Activated CD8-positive, alpha-beta memory T cell treated with anti-CD3 and anti-CD28 coated beads, Interleukin-2, amount 50 U/mL, for 24 hours (primary cell): ENCODE measurements around the gene FER.
"Not testable (repeated sequence)": the region's sequence is repeated elsewhere in the genome, so short reads cannot be mapped to it uniquely, and the experiment has no call there.

ENCODE experiments used
- DNase-seq: peaks from one replicate; pipeline ENCODE4 v3.0.0-alpha.2; 2020; ENCODE audit errors: extremely low read depth

The FER gene

DNA sequence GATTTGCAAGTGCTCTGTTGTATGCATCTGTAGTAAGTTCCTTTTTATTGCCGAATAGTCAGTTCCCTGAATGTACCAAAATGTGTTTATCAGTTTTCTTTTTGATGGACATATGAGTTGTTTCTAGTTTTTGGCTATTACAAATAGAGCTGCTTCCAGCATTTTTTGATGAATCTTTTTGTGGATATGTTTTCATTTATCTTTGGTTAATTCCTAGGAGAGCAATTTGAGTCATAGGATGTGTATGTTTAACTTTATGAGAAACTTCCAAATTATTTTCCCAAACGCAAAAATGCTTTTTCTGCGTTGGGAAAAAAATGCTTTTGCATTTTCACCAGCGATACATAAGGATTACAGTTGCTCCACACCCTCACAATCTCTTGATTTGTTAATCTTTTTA is 287.7 kb downstream of the FER start:
- no peak for DNase-seq

DNA sequence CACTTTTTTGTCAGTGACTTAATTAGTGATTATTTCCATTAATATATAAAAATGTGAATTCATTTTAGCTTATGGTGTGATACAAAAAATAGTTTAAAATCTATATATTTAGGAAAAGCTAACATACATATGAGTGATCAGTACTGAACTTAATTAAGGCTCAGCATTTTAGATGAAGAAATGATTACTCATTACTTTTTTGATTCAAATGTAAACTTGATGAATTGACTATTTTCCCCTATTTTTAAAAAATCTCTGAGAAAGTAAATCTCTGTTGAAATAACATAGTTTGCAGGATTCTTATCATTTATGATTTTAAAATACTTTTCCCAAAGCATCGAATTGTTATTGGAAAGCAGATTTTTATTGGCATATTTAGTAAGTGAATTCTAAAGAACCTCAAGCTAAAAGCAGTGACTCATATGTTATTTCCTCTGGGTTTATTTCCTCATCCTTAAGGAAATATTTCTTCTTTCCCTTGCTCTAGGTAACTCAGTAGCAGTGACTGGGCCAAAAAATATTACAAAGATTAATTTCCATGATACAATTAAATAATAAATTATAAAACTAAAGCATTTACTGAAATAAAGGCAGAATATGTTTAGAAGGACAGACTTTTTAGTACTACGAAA is 290.6 kb downstream of the FER start:
- no peak for DNase-seq

DNA sequence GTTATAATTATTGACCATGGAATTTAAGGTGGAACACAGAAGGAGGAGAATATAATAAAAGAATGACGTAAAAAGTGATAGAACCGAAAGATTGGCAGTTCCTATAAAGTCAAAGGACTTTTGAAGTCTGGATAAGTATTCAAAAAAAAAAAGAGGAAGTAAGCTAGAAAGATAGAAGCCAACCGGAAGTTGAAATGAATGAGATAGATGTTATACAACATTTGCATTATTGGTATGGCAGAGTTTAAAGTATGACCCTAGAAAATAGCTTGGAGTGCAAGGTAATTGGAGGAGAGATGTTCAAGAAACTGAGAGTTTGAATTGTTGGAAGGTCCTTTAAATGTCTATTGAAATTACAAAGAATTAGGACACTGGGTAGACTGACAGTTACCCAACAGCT is 293.6 kb downstream of the FER start:
- no peak for DNase-seq

DNA sequence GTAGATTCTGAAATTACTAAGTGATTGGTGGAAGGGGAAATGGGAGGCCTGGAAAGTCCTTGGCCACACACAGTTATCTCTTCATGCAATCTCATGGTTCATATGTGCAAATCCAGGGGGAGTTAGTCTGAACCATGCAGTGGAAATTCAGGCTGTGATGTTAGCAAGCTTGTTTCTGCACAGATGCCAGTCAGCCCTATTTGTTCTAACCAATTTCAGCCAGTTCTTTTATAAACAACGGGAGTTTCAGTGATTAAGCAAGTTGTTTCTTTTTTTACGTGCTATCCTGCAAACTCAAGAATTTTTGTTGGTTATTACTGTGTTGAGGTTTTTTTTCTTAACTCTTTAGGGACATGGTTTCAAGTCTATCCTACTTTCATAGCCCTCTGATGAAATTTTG is 298.0 kb downstream of the FER start:
- no peak for DNase-seq

DNA sequence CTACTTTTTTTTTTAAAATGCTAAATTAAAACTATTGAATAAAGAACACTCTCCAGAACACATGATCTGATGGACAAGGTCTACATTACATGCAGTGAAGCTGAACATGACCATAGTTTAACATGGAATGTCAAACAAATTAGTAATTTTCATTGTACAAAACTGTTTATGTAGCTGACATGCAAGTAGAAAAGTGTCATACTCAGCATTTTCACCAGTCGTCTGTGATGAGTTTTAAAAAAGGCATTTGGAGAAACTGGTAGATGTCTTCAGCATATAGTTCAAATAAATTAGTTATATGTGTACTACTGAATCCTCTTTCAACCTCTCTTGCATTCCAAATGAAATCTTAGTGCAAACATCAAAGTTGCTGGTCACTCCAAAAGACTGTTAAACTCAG is 301.9 kb downstream of the FER start:
- no peak for DNase-seq

DNA sequence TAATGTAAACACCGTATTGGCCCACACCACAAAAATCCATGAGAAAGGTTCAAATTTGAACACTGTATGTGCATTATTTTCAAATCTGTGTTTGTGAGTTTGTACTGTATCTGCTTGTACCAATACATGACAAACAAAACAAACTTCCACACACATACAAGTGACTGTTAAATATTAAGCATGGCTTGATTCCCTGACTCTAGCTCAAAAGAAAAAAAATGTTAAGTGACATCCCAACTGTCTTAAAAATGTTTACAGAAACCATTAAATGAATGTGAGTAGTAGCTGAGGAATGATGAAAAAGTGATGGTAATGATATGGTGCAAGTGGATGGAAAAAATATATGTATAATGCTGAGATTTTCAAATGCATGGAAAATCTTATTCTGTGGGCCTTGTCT is 302.6 kb downstream of the FER start:
- DNase-seq: not testable (repeated sequence)

DNA sequence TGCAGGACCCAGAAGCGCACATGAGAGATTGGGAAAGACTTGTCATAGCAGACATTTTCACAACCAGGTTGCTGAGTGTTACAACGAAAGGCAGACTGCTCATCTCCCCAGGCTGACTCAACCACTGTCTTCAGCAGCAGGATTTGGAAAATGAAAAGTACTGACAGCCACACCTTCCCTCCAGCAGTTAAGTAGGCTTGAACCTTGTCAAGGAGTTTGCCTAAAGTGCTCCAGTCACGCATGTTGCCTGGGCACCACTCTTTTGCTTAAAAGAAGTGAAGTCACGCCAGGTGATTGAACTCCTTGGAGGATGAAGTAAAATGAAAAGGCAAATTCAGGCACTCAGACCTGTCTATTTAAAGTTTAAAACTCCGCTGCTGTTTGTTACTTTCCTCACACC is 304.5 kb downstream of the FER start:
- not testable (repeated sequence) for DNase-seq

DNA sequence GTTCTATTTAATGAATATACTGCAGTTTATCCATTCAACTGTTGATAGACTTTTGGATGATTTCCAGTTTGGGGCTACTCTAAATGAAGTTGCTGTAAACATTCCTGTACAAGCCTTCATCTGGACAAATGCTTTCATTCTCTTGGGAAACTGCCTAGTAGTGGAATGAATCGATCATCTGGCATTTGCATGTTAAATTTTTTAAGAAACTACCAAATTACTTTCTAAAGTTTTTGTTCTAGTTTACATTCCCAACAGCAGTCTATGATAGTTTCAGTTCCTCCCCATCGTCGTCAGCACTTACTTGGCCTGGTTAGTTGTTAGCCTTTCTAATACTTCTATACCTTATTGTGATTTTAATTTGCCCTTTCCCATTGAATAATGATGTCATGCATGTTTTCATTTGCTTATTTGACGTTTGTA is 306.3 kb downstream of the FER start:
- DNase-seq: no peak

DNA sequence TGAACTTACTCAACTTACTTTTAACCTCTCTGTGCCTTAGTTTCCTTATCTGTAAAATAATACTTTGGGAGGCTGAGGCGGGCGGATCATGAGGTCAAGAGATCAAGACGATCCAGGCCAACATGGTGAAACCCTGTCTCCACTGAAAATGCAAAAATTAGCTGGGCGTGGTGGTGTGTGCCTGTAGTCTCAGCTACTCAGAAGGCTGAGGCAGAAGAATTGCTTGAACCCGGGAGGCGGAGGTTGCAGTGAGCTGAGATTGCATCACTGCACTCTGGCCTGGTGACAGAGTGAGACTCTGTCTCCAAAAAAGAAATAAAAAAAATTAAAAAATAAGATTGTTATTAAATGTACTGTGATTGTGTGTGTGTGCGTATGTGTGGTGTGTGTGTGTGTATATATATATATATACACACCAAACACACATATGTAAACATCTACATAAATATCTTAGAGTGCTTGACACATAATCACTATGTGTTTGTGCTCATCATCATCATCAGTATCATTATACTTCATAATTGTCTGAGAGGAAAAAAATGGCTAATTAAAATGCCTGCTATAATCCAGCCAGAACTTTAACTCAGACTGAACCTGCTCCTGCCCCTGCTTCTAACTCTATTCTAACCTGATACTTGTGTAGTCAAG is 312.8 kb downstream of the FER start:
- DNase-seq: no peak

DNA sequence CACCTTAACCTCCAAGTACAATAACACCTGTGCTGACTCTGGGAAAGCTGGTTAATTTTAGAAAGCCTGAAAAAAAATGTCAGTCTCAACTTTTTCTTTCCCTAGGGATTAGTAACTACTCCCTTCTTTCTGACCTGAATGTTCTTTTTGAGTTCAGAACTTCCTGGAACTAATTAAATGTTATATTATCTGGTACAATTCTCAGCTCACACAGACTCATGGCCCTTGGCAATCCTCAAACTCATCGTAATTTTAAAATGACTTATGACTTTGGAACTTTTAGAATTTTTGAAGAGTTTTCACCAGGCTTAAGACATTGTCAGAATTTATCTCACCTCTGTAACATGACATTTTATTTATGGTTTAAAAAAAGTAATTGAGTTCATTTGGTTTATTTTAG is 315.0 kb downstream of the FER start:
- no peak for DNase-seq

DNA sequence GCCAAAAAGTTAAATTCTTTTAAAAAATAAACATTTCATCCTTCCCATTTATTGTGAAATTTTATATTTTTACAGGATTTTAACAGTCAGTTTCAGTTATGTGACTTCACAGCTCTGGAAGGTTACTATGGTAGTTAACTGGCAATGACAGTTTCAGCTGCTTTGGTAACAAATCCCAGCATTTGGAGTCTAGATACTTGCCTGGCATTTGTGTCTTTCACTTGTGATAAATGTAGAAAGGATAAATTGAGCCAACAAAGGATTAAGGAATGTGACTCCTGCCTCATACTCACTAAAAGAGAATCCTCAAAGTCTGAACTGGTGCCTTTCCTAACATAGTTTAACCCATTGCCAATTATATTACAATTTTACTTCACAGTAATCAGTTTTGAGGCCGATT is 315.5 kb downstream of the FER start:
- no peak for DNase-seq

DNA sequence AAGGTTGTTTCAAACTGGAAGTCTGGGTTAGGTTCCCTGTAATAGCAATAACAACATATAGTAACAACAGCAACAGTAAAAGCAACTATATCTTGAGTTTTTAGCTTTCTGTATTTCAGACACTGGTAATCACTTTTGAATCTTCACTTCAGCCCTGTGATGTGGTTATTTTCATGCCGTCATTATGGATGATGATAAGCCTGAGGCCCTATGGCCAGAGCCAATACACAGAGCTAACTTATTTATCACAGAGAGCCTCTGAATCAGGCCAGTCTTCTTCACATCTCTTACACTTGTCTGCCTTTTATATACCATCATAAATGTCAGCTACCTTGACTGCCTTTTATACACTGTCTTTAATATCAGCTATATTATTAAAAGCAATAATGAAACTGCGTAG is 329.0 kb downstream of the FER start:
- DNase-seq: no peak

DNA sequence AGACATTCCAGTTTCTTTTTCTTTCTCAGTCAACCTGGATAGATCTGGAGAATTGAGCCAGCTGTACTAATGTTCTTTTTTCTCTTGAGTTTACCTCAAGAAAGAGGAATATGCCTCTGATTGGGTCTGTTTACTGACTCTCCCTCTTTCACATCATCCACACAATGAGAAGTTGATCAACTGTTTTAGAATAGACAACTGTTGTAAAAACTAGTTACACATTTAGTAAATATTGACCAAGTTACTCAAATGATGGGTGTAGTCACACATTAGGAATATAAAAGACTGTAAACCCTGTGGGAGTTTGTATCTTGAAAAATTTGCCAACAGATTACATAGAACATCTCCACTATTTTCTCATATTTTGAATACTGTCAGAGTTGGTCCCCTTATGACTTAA is 330.8 kb downstream of the FER start:
- no peak for DNase-seq

DNA sequence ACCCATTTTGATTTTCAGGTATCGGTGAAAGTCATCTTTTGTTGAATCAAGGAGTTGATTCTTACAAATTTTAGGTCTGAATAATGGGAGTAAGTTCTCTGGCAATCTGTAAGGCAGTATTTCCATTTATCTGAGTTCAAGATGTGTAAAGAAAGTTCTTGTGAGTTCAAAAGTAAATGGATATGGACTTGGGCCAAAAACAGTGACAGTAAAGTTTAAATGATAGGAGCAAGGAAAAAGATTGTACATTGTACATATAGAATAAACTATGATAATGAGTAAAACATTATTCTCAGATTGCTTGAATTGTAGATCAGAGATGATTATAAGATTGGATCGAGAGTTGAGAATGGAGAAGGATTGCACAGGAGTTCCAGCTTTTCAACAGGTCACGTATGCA is 332.8 kb downstream of the FER start:
- DNase-seq: no peak

DNA sequence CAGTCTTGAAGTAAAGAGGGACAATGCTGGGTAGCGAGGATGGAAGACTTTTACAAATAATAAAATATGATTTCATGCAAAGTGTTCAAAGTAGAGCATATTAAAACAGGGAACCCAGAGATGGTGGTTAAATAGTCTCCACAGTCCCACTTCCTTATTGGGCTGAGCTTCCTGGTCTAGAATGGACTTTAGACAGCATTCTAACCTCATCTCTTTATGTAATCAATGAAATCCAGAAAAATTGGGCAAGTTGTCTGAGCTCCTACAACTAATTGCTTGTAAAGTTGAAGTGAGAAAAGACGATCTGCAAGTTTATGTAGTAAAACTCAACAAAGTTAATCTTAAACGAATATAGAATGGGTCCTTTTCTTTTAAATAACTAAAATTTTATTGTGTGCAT is 333.2 kb downstream of the FER start:
- DNase-seq: no peak

DNA sequence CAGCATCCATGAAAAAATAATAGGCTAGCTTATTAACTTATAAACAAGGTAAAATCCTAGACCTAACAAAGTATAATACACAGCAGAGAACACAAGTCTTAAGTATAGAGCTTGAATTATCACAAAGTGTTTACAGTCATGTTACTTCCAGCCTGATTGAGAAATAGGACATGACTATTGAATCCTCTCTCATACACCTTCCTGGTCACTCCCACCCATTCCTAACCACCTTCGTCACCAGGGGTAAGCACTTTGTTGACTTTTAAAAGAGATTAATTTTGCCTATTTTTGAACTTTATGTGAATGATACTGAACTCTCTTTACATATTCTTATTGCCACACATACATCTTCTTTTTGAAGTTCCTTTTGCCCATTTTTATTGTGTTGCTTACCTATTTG is 336.2 kb downstream of the FER start:
- no peak for DNase-seq

DNA sequence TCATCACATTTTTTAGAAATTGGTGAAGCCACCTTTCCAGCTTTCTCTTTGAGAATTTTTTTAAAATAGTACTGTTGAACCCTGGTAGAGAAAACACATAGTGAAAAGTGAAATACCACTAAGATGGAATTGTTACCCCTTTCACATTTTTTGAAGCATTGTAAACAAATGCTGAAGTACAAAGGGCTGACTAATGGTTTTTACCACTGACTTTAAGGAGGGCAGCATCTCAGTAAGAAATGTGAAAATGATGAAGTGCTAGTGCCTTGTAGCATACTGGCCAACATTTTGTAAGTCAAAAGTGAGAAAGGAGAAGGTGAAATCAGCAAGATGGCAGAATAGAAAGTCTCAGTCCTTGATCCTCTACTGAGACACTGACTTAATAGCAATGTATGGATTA is 341.5 kb downstream of the FER start:
- DNase-seq: no peak

DNA sequence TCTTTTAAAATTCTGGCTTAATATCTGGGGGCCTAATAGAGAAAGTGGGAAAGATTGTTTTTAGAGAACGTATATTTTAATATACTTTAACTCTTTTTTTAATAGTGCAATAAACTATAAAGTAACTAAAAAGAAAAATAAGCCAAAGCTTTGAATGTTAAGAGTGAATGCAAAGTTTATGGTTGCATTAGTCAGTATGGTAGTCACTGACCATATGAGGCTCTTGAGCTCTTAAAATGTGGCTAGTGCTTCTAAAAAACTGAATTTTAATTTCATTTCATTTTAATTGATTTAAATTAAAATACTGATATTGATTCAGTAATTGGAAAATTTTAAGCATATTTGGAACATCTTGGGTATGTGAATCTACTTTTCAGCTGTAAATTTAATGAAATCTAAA is 351.4 kb downstream of the FER start:
- DNase-seq: no peak

DNA sequence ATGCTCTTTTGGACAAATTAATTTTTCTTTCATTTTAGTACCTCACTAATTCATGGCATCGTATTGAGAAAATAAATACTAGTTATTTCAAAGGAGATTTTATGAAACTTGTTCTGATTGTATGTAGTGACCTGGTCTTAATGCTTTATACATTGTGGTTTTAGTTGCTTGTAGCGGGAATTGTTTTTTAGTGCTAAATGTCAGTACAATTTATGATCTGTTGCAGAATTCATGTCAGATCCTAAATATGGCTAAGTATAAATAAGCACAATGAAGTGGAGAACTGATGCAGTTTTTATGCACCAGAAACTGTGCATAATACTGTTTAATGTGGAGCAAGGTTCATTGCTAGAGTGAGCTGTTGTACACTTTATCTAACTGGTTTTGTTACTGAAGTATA is 353.3 kb downstream of the FER start:
- DNase-seq: no peak

DNA sequence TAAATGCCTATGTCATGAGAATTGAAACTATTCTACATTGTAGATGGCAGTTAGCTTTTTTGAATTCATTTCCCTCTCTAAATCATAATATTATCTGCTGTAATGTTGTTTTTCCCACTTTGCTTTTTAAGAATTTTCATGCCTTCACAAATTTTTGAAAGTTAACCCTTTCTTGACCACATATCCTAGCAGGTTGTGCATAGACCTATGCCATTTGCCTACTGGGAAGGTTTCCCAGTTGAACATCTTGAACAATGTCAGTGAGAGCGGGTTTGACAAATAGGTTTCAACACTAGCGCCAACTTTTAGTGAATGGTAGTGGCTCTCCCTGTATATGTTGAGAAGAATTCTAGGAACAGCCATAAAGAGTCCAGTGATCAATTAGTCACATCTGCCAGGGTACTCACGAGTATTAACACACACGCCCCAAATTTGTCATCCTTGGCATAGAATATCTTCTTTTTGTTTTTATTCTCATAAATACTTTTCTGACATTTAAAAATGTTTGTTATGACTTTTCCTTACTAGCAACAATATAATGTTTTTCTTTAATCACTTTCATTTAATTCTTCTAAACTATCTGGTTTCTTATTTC is 354.5 kb downstream of the FER start:
- no peak for DNase-seq

DNA sequence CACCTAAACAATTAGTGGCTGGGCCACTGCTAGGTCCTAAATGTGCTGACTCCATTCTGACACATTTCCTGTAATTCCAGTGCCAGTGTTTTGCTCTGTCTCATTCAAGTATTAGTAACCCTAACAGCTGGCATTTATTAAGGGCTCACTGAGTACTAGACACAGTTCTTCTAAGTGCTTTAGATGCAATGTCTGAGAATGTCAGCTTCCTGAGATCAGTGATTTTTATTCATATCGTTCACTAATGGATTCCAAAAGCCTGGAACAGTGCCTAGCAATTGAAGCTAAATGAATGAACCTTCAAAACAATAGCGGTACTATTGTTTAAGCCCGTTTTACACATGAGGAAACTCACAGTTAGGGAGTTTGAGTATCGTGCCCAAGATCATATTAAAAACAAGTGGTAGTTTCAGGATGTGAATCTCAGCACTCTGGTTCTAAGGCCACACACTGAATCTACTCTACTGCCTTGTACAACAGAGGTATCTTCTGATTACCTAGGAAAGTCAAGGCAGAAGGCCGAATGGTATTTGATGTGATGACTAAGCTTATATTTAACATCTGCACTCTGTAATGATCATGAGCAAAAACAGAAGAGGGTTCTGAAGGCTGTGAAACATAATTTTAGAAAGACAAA is 358.1 kb downstream of the FER start:
- no peak for DNase-seq

DNA sequence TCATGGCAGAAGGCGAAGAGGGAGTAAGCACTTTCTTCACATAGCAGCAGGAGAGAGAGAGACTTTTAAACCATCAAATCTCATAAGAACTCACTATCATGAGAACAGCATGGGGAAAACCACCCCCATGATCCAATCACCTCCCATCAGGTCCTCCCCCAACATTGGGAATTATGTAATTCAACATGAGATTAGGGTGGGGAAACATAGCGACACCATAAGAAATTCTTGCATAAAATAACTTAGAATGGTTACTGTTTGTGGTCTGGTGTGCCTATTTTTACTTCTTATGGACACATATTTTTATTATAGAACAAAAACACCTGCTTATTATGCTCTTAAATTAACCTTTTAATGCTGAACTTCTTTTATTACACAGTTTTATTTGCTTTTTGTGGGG is 364.0 kb downstream of the FER start:
- no peak for DNase-seq

DNA sequence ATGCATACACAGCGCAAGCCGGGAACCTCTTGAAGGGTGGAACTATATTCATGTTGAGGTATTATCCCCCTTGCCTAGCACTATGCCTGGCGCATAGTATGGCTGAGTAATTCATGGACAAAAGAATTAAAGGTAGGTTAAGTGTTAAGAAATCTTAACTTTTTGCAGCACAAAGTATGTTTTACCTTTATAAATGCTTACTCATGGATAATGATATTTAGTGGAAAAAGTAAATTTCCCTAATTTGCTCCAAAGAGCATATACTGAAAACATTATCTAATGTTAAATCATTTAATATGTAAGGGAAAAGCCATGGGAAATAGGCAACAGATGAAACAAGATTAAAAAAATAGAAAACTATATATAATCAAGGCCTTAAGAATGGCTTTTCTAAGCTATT is 365.9 kb downstream of the FER start:
- DNase-seq: no peak
